SK-N-MC (cell line): ENCODE data around the gene PRKAR1B.

Experiments
- DNase-seq: peaks from one replicate; pipeline ENCODE4 v3.0.0-alpha.2; 2011; ENCODE audit warnings: low read depth, low spot score
- H3K27ac ChIP-seq: fragments of 200-600 bp; sonication (generic); 2 replicates; pipeline ENCODE4 v1.5.1; 2016; ENCODE audit warnings: mixed run types
- H3K36me3 ChIP-seq: fragments of 200-600 bp; sonication (generic); 2 replicates; pipeline ENCODE4 v1.6.1; 2017; ENCODE audit warnings: antibody characterized with exemption, low read length, mixed read lengths; ENCODE audit not compliant: insufficient read depth
- H3K4me3 ChIP-seq: fragments of 200-600 bp; sonication (generic); 2 replicates; pipeline ENCODE4 v1.5.1; 2016
- H3K9ac ChIP-seq: fragments of 200-600 bp; sonication (generic); 2 replicates; pipeline ENCODE4 v1.8.0; 2017; ENCODE audit warnings: mixed run types, mixed read lengths; ENCODE audit not compliant: insufficient read length
- H3K9me3 ChIP-seq: fragments of 200-600 bp; sonication (generic); 2 replicates; pipeline ENCODE4 v1.6.1; 2017; ENCODE audit warnings: low read depth, mild to moderate bottlenecking, antibody characterized with exemption, low read length, moderate library complexity, mixed read lengths
- EZH2 ChIP-seq: fragments of 200-600 bp; sonication (generic); IDR thresholded peaks from one replicate; pipeline ENCODE4 v1.6.1; 2017; ENCODE audit warnings: antibody characterized with exemption
- FOXP2 ChIP-seq: optimal IDR thresholded peaks from 2 replicates; pipeline ENCODE3; 2011; ENCODE audit warnings: mild to moderate bottlenecking, moderate library complexity; ENCODE audit not compliant: insufficient read depth; ENCODE audit errors: extremely low read length, control extremely low read depth
- POLR2AphosphoS5 ChIP-seq: IDR thresholded peaks from 2 replicates; pipeline ENCODE4 v1.6.1; 2012; ENCODE audit warnings: mild to moderate bottlenecking, low read depth, low read length, borderline replicate concordance

Gene PRKAR1B

GRCh38 chr7:516606-517456 lies 210.2 kb downstream of the PRKAR1B start:
- Histone ChIP-seq H3K9ac (no peak overlapping the region), H3K36me3 (no peaks in the 10 kb centered on the region), H3K27ac (no peak overlapping the region), H3K9me3 (no peaks in the 10 kb centered on the region), H3K4me3 (no peak overlapping the region)
- DNase-seq, result no peak
- TF ChIP-seq POLR2AphosphoS5, result no peak
- peak; percentile 9 for TF ChIP-seq EZH2

- no peaks in the 10 kb centered on the region for H3K9me3 ChIP-seq
- no peak overlapping the region for H3K9ac ChIP-seq
- DNase-seq, result no peak
- H3K27ac ChIP-seq, result no peak overlapping the region
- no peak overlapping the region for H3K4me3 ChIP-seq
- H3K36me3 ChIP-seq, result no peaks in the 10 kb centered on the region
- TF ChIP-seq FOXP2, result no peak
Measured at GRCh38 chr7:516216-516605, 210.9 kb downstream of the PRKAR1B start.

GRCh38 chr7:515628-516027 lies 211.5 kb downstream of the PRKAR1B start:
- no peak for TF ChIP-seq FOXP2
- no peak overlapping the region for H3K4me3 ChIP-seq
- H3K9ac ChIP-seq, result no peak overlapping the region
- H3K9me3 ChIP-seq, result no peaks in the 10 kb centered on the region
- no peak overlapping the region for H3K27ac ChIP-seq
- H3K36me3 ChIP-seq, result no peaks in the 10 kb centered on the region
- no peak for DNase-seq

- H3K27ac ChIP-seq, result no peak overlapping the region
Measured at GRCh38 chr7:514651-515598, 212.2 kb downstream of the PRKAR1B start.

GRCh38 chr7:514242-514641 lies 212.8 kb downstream of the PRKAR1B start:
- no peak overlapping the region for H3K9ac ChIP-seq
- H3K9me3 ChIP-seq, result no peaks in the 10 kb centered on the region
- no peak overlapping the region for H3K4me3 ChIP-seq
- H3K36me3 ChIP-seq, result no peaks in the 10 kb centered on the region
- DNase-seq, result no peak
- TF ChIP-seq FOXP2 (no peak), POLR2AphosphoS5 (no peak), EZH2 (no peak)
- H3K27ac ChIP-seq, result no peak overlapping the region

More at GRCh38 chr7:514651-515598, 212.2 kb downstream of the PRKAR1B start:
- H3K9me3 ChIP-seq, result no peaks in the 10 kb centered on the region
- H3K36me3 ChIP-seq, result no peaks in the 10 kb centered on the region
- TF ChIP-seq FOXP2 (no peak), EZH2 (no peak), POLR2AphosphoS5 (no peak)
- H3K4me3 ChIP-seq, result no peak overlapping the region
- H3K9ac ChIP-seq, result no peak overlapping the region
- DNase-seq, result no peak

- H3K9ac ChIP-seq, result no peak overlapping the region
- no peak overlapping the region for H3K27ac ChIP-seq
- peak; percentile 44 for TF ChIP-seq EZH2
- TF ChIP-seq FOXP2, result no peak
- TF ChIP-seq POLR2AphosphoS5, result no peak
- H3K9me3 ChIP-seq, result no peaks in the 10 kb centered on the region
- H3K36me3 ChIP-seq, result no peaks in the 10 kb centered on the region
- no peak for DNase-seq
- H3K4me3 ChIP-seq, result no peak overlapping the region
Measured at GRCh38 chr7:513521-514166, 213.4 kb downstream of the PRKAR1B start.

GRCh38 chr7:512541-513311 lies 214.4 kb downstream of the PRKAR1B start:
- H3K9ac ChIP-seq, result no peak overlapping the region
- H3K9me3 ChIP-seq, result no peaks in the 10 kb centered on the region
- H3K4me3 ChIP-seq, result no peak overlapping the region
- H3K27ac ChIP-seq, result no peak overlapping the region
- no peak for DNase-seq
- H3K36me3 ChIP-seq, result no peaks in the 10 kb centered on the region
- TF ChIP-seq POLR2AphosphoS5 (no peak), FOXP2 (no peak), EZH2 (no peak)

GRCh38 chr7:512146-512510 lies 215.0 kb downstream of the PRKAR1B start:
- Histone ChIP-seq H3K9ac (no peak overlapping the region), H3K4me3 (no peak overlapping the region), H3K27ac (no peak overlapping the region), H3K36me3 (no peaks in the 10 kb centered on the region), H3K9me3 (no peaks in the 10 kb centered on the region)
- no peak for DNase-seq
- TF ChIP-seq FOXP2, result no peak
- no peak for TF ChIP-seq EZH2
- TF ChIP-seq POLR2AphosphoS5, result no peak
